Keratinocyte (primary cell): ENCODE data around the gene ZNF428. TPM values are rescaled to one million over a fixed set of nuclear protein-coding genes. Genes with fewer than 3 reads are reported as not detected.

Source experiments
- DNase-seq: peaks from one replicate; pipeline ENCODE4 v3.0.0-alpha.2; 2011; ENCODE audit warnings: low read depth, missing footprints, low spot score
- FAIRE-seq: peaks from 2 replicates; lab custom pipeline; 2011; peaks lifted over from hg19 to GRCh38; lab: Jason Lieb, UNC
- H2AFZ ChIP-seq: 2 replicates; pipeline ENCODE4 v1.6.0; 2012; ENCODE audit warnings: low read length, control low read depth, inconsistent platforms; ENCODE audit not compliant: control insufficient read depth
- H3K27ac ChIP-seq: 2 replicates; pipeline ENCODE4 v1.5.1; 2011; ENCODE audit warnings: low read length; ENCODE audit not compliant: control insufficient read depth, insufficient read depth
- H3K27me3 ChIP-seq: 3 replicates; pipeline ENCODE4 v1.6.0; 2011; ENCODE audit warnings: low read length; ENCODE audit not compliant: control insufficient read depth, insufficient read depth; ENCODE audit errors: extremely low read depth
- H3K36me3 ChIP-seq, 2 experiments: 2 replicates in 1 of 2; 3 replicates in 1 of 2; pipeline ENCODE4 v1.5.1; 2011; ENCODE audit warnings: low read length in 2 of 2, mild to moderate bottlenecking in 1 of 2; ENCODE audit not compliant: control insufficient read depth in 2 of 2, insufficient read depth in 2 of 2; ENCODE audit errors: extremely low read depth in 1 of 2
- H3K4me1 ChIP-seq: 3 replicates; pipeline ENCODE4 v1.5.1; 2011; ENCODE audit warnings: low read length; ENCODE audit not compliant: control insufficient read depth, insufficient read depth; ENCODE audit errors: extremely low read depth
- H3K4me2 ChIP-seq: 3 replicates; pipeline ENCODE4 v1.6.0; 2011; ENCODE audit warnings: low read depth, low read length; ENCODE audit not compliant: control insufficient read depth, insufficient read depth; ENCODE audit errors: extremely low read depth
- H3K4me3 ChIP-seq, 3 experiments: fragments of 200-600 bp in 1 of 3; sonication (generic) in 1 of 3; 2 replicates in 2 of 3; 3 replicates in 1 of 3; pipeline ENCODE4 v1.5.1; 2011 to 2016; ENCODE audit warnings: low read length in 3 of 3, mild to moderate bottlenecking in 3 of 3, control low read depth in 2 of 3, inconsistent platforms in 1 of 3, low read depth in 1 of 3, mixed read lengths in 1 of 3, mixed run types in 1 of 3, moderate library complexity in 1 of 3; ENCODE audit not compliant: control insufficient read depth in 2 of 3, insufficient read depth in 2 of 3; ENCODE audit errors: extremely low read depth in 1 of 3
- H3K79me2 ChIP-seq: 2 replicates; pipeline ENCODE4 v1.6.0; 2012; ENCODE audit warnings: low read length; ENCODE audit not compliant: control insufficient read depth, insufficient read depth
- H3K9ac ChIP-seq: 3 replicates; pipeline ENCODE4 v1.6.0; 2011; ENCODE audit warnings: low read length; ENCODE audit not compliant: control insufficient read depth, insufficient read depth; ENCODE audit errors: extremely low read depth
- H3K9me1 ChIP-seq: 3 replicates; pipeline ENCODE4 v1.6.0; 2011; ENCODE audit warnings: low read length; ENCODE audit not compliant: control insufficient read depth, insufficient read depth; ENCODE audit errors: extremely low read depth
- H3K9me3 ChIP-seq: 2 replicates; pipeline ENCODE4 v1.5.1; 2012; ENCODE audit warnings: low read depth, low read length; ENCODE audit not compliant: control insufficient read depth
- H4K20me1 ChIP-seq: 3 replicates; pipeline ENCODE4 v1.6.0; 2011; ENCODE audit warnings: low read length; ENCODE audit not compliant: control insufficient read depth, insufficient read depth; ENCODE audit errors: extremely low read depth
- EZH2 ChIP-seq: IDR thresholded peaks from one replicate; pipeline ENCODE4 v1.6.1; 2012; ENCODE audit warnings: inconsistent platforms, mild to moderate bottlenecking, low read length, moderate library complexity
- dilution Hi-C: fragments of 300-500 bp; cut with MboI; formaldehyde crosslinking; loops from one replicate; pipeline ENCODE4 v1.7.0; 2020; ENCODE audit warnings: low sequenced_read_pairs; ENCODE audit not compliant: extremely low pct_ligation_motif_present
- polyA plus RNA-seq, 5 experiments: library from polyadenylated mRNA; depleted of rRNA in 3 of 5; stranded (reverse) in 3 of 5; stranded (forward) in 1 of 5; unstranded in 1 of 5; fragments of >200 nt; gene quantifications; 1 replicate in 1 of 5; 2 replicates in 3 of 5; 3 replicates in 1 of 5; pipeline versions ENCODE4 v1.2.1 to v1.2.3, GENCODE V29; 2011 to 2012; ENCODE audit warnings: missing spikeins in 2 of 5, low read depth in 1 of 5, low replicate concordance in 1 of 5
- TF ChIP-seq, protein P1 (sequence below), 3 experiments: IDR thresholded peaks in 1 of 3; conservative IDR thresholded peaks in 1 of 3; optimal IDR thresholded peaks in 1 of 3; 2 replicates in 2 of 3; 3 replicates in 1 of 3; pipeline versions ENCODE3 to v1.5.1; 2011; ENCODE audit warnings: low read length in 3 of 3, mild to moderate bottlenecking in 3 of 3, moderate library complexity in 2 of 3, control low read depth in 1 of 3, inconsistent platforms in 1 of 3; ENCODE audit not compliant: insufficient read depth in 2 of 3; ENCODE audit errors: extremely low read depth in 1 of 3

The ZNF428 gene
- polyA plus RNA-seq, 1 donor (not counting 4 experiments of a cell fraction or from before 2014, with no cell fraction given), result 13.9 TPM

DNA sequence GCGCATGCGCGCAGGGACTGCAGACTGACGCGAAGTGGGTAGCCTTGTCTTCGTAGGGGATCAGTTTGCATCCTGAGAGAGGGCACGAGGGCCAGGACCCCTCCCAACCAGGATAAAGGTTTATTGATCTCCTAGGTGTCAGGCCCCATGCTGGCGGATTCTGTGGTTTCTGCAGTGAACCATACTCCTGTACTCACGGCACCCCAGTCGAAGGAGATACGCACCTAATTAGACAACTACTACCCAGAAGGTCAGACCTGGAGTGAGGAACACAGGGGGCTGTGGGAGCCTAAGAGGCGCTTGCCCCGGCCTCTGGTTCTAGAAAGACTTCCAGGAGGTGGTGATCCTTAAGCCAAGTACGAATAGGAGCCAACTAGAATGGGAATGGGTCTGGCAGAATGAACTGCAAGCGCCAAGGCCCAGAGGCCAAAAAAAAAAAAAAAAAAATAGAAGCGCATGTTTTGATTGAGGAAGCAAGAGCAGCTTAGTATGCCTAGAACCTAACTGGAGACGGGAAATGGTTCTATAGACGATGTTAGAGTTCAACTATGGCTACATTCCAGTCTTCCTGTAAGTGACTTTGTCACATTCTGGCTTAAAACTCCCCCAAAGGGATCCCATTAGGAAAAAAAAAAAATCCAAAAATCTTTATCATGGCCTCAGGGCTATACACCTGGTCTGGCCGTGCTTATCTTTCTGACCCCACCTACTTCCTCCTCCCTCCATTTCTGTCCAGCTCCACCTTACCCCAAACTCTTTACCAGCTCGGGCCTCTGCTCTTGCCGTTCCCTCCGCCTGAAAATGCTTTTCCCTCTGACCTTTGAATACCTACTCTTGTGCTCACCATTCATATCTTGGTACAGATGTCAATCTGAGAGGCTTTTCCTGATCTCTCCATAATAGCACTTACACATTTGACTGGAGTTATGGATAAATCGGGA is 902 bp upstream of the ZNF428 start:
- Histone ChIP-seq H2AFZ (peak overlapping the region; percentile 67), H4K20me1 (no peaks in the 10 kb centered on the region), H3K4me2 (peak overlapping the region; percentile 86), H3K4me3 (peak overlapping the region; percentile 54 to 69 (median 54)), H3K27me3 (no peaks in the 10 kb centered on the region), H3K9ac (peak overlapping the region; percentile 67), H3K79me2 (peaks cover 13% of the 10 kb centered on the region), H3K27ac (peak overlapping the region; percentile 63), H3K9me3 (no peaks in the 10 kb centered on the region), H3K9me1 (no peaks in the 10 kb centered on the region), H3K4me1 (peaks cover 22% of the 10 kb centered on the region), H3K36me3 (no peaks in the 10 kb centered on the region)
- TF ChIP-seq, protein P1, sequence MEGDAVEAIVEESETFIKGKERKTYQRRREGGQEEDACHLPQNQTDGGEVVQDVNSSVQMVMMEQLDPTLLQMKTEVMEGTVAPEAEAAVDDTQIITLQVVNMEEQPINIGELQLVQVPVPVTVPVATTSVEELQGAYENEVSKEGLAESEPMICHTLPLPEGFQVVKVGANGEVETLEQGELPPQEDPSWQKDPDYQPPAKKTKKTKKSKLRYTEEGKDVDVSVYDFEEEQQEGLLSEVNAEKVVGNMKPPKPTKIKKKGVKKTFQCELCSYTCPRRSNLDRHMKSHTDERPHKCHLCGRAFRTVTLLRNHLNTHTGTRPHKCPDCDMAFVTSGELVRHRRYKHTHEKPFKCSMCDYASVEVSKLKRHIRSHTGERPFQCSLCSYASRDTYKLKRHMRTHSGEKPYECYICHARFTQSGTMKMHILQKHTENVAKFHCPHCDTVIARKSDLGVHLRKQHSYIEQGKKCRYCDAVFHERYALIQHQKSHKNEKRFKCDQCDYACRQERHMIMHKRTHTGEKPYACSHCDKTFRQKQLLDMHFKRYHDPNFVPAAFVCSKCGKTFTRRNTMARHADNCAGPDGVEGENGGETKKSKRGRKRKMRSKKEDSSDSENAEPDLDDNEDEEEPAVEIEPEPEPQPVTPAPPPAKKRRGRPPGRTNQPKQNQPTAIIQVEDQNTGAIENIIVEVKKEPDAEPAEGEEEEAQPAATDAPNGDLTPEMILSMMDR (optimal IDR thresholded peaks at IDR 0.05 in 1 of 3, IDR thresholded peaks at IDR 0.05 in 1 of 3, conservative IDR thresholded peaks at IDR 0.05 in 1 of 3; ENCODE audit: extremely low read depth in 1 of 3, insufficient read depth in 2 of 3, low read length in 3 of 3), result no peak
- TF ChIP-seq EZH2, result no peak
- FAIRE-seq, result no peak
- DNase-seq, result no peak
- dilution Hi-C loops, result no loop called here

DNA sequence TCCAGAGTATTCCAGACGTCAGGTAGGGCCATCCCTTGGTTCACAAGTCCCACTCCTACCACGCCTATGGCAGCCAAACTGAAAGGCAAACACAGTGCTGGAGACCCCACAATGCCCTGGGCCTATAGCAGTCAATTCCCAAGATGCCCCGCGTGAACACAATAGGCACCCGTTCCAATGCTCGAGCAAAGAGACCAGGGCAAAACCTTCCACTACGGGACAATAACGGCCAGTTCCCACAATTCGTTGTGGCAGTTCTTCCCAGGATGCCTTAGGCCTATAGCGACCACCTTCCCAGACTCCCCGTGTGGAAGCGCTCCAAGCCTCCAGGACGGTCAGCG is 538 bp downstream of the ZNF428 start:
- peak overlapping the region; percentile 86 for H3K4me2 ChIP-seq
- DNase-seq (no peak), FAIRE-seq (peak; percentile 34)
- no peak for TF ChIP-seq EZH2
- TF ChIP-seq, protein P1 (optimal IDR thresholded peaks at IDR 0.05 in 1 of 3, IDR thresholded peaks at IDR 0.05 in 1 of 3, conservative IDR thresholded peaks at IDR 0.05 in 1 of 3; ENCODE audit: extremely low read depth in 1 of 3, insufficient read depth in 2 of 3, low read length in 3 of 3), result no peak
- peaks cover 16% of the 10 kb centered on the region for H3K4me1 ChIP-seq
- H3K9me1 ChIP-seq, result no peaks in the 10 kb centered on the region
- dilution Hi-C loops, result no loop called here
- peak overlapping the region; percentile 67 for H3K9ac ChIP-seq
- H3K27ac ChIP-seq, result peak overlapping the region; percentile 63
- peak overlapping the region; percentile 67 for H2AFZ ChIP-seq
- no peaks in the 10 kb centered on the region for H4K20me1 ChIP-seq
- peak overlapping the region; percentile 54 to 69 (median 54) for H3K4me3 ChIP-seq
- H3K9me3 ChIP-seq, result no peaks in the 10 kb centered on the region
- peaks cover 0 to 4% of the 10 kb centered on the region in 2 experiments for H3K36me3 ChIP-seq
- H3K79me2 ChIP-seq, result peaks cover 15% of the 10 kb centered on the region
- H3K27me3 ChIP-seq, result no peaks in the 10 kb centered on the region
